ENCODE measurements around the gene EVPLL.
A peak's percentile ranks its signal among the peaks of the same experiment; 100 is the strongest.
"Not testable (repeated sequence)": the region's sequence is repeated elsewhere in the genome, so short reads cannot be mapped to it uniquely, and the experiment has no call there.

EVPLL gene

DNA sequence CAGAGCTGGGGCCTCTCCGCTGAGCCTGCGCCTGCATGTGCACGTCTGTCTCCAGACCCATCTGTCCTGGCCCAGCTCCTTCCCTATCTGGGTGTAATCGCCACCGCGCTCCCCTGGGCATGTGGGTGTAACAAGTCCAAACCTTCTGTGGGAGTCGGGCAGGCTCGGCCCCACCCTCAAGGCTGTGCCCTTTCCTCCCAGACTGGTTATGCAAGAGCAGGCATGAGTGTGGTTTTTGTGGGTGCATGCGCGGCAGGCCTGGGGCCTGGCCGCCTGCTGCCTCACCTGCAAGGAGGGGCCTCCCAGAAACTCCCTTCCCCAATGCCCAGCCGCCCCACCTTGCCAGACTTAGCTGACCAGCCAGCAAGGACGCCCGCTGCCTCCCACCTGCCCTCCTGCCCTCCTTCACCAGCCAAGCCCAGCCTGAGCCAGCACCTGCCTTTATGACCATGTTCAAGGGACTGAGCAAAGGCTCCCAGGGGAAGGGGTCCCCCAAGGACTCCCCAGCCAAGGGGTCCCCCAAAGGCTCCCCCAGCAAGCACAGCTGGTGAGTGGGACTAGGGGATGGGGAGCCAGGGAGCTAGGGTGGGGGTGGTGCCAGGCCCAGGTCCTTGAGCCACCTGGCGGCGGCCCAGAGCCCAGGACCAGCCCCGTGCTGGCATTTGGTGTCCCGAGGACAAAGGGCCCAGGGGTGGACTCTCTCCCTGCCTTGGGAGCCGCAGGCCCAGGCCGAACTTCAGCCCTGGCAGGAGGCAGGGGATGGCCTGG, at the start of gene EVPLL:
Gene EVPLL, plus strand, starts transcription at position 342 of the 768 bp plus-strand sequence. CDS start 3,160 bp downstream, outside the sequence.
- DNase-seq, result no peak

DNA sequence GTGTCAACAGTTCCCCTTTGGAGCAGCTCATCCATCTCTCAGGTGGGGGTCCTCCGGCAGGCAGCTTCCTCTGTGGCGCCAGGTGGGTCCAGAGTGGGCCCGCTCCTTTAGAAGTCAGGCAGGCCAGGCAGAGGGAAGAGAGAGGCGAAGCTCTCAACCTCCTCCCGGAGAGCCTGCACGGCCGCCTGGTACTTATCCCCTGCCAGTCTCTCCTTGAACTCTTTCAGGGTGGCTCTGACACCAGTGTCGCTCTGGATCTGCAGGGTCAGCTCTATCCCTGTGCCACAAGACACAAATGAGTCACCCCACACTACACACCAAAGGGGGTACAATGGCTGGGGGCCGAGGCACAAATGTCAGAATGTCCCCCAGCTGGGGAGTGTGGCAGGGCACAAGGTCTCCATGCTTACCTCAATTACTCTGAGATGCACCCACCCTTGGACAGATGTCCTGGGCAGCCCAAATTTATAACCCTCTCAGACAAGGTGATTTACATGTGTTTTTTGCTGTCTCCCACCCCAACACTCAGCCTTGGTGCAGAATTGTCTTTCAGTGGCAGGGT, 48.9 kb upstream of the EVPLL start:
- DNase-seq, result no peak

DNA sequence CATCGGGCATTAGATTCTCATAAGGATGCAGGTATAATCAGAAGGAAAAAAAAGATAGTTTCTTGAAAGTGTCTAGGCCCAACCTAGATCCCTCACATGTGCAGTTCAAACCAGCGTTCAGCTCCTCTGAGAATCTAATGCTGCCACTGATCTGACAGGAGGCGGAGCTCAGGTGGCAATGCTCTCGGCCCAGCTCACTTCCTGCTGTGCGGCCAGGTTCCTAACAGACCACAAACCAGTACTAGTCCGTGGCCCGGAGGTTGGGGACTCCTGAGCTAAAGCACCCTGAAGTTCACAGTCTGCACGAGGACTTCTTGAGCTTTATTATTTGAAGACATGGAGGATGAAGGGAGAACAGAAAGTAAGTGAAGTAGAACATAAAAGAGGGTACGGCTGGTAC, 45.7 kb upstream of the EVPLL start:
- no peak for DNase-seq

DNA sequence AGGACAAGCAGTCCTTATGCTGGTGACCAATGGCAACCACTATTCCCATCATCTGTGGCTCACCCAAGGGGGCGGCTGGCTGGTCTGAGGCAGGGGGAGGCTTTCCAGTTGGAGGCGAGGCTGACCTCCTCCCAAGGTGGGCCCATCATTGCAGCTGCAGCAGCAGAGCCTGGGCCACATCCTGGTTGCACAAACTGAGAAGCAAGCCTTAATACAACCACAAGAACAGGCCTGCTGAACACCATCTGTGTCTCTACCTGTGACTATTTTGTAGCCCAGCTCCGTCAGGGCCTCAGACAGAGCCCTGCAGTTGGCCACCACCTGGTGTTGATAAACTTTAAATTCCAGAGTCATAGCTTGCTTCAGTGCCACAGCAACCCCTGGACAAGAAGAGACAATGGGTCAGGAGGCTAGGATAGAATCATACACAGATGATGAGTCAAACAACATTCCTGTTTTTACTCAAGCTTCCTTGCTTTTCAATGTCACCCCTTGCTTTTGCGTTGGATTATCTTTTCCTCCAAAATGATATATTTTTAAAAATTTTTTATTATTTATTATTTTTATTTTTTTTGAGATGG, 44.6 kb upstream of the EVPLL start:
- peak; percentile 18 for DNase-seq

DNA sequence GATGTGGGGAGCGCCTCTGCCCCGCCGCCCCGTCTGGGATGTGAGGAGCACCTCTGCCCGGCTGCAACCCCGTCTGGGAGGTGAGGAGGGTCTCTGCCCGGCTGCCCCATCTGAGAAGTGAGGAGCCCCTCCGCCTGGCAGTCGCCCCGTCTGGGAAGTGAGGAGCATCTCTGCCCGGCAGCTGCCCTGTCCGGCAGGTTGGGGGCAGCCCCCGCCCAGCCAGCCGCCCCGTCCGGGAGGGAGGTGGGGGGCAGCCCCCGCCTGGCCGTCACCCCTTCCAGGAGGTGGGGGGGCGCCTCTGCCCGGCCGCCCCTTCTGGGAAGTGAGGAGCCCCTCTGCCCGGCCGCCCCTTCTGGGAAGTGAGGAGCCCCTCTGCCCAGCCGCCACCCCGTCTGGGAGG, 39.4 kb upstream of the EVPLL start:
- not testable (repeated sequence) for DNase-seq

DNA sequence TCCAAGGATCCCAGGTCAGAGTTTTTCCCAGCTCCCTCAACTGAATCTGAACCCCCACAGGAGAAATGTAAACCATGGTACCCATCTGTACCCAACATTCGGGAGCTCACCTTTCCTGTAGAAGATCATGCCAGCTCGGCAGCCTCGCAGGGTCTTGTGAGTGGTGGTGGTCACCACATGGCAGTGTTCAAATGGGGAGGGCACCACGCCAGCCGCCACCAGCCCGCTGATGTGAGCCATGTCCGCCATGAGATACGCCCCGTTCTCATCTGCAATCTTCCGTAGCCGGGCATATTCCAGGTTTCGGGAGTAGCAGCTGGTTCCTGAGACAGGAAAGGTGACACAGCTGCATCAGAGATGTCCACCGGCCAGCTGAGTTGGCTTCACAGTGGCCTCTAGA, 37.6 kb upstream of the EVPLL start:
- no peak for DNase-seq

DNA sequence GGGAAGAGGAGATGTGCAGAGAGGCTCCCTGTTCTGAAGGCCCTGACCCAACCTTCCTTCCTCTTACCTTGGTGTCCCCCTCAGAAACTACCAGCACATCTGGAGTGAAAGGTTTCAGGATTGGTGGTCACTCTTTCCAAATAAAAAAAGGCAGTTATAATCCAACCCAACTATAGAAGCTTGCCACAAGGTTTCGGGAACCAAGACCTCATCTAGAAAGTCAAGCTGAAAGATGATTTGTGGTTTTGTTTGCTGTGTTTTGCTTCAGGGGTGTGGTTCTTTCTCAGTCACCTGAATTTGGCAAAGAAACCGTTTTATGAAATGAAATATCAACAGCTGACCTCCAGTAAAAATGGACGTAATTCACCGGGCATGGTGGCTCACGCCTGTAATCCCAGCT, 33.6 kb upstream of the EVPLL start:
- no peak for DNase-seq

DNA sequence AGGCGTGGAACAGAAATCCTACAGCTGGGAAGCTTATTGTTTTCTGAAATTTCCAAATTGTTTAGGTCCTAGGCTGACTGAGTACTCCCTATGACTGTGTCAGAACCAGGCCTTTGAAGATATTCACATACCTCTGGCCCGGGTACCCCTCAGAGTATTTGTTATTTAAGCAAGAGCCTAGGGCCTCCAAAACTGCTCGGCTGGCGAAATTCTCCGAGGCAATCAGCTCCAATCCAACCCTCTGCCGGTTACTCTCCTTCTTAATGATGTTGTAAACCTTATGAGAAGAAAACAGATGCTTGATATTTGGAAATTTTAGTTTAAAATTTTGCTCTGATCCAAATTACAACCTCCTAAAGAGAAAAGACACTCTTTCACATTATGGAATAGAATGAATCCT, 24.0 kb upstream of the EVPLL start:
- DNase-seq, result no peak

DNA sequence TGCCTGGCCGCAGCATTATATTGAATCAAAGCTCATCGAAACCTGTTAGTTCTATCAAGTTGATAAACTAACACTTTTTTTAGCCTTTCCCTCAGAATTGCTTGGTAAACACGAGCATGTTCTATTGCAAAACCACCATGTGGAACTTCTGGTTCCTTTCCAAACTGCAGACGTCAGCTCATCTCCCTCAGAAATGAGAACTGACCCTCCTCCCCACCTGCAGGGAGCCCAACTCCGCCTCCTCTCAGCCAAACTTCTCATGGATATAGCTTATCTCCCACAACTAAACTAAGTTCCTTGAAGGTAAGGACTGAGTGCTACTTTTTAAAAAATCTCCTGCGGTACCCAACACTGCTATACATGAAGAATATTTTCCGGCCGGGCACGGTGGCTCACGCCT, 21.0 kb upstream of the EVPLL start:
- no peak for DNase-seq

DNA sequence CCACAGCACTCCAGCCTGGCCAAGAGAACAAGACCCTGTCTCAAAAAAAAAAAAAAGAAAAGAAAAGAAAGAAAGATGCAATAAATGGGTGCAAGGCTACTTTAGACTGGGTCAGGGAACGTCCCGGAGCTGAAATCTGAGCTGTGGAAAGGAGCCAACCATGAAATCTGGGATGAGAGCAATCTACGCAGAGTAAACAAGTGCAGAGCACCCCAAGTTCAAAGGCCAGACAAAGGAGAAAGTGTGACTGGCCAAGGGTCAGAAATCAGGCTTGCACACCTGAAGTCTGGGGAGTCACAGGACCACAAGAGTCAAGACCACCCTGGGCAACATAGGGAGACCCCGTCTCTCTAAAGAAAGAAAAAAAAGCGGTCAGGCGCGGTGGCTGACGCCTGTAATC, 17.1 kb upstream of the EVPLL start:
- DNase-seq, result no peak

DNA sequence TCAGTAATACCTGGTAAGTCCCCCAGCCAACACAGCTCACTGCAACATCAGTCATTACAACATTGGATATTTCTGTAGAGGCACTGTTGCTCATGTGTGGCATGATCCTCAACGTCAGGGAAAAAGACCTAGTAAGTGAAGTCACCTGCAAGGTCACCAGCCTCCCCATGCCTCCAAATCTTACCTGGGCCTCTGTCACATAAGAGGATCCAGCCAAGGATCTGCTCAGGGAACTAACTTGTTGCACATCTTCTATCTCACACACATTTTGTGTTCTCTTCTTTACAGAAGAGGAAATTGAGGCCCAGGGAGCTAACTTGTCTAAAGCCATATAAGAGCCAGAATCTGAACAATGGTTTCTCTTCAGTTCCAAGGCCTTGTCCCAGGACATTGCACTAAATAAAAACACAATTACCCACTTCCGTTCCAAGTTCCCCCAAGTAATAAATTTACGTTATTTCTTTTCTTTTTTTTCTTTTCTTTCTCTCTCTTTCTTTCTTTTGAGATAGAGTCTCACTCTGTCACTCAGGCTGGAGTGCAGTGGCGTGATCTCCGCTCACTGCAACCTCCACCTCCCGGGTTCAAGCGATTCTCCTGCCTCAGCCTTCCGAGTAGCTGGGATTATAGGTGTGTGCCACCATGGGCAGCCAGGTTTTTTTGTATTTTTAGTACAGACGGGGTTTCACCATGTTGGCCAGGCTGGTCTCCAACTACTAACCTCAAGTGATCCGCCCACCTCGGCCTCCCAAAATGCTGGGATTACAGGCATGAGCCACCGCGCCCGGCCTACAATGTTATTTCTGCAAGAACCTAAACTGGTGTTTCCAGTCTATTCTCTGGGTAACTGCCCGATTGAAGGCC, 15.5 kb upstream of the EVPLL start:
- DNase-seq, result no peak

DNA sequence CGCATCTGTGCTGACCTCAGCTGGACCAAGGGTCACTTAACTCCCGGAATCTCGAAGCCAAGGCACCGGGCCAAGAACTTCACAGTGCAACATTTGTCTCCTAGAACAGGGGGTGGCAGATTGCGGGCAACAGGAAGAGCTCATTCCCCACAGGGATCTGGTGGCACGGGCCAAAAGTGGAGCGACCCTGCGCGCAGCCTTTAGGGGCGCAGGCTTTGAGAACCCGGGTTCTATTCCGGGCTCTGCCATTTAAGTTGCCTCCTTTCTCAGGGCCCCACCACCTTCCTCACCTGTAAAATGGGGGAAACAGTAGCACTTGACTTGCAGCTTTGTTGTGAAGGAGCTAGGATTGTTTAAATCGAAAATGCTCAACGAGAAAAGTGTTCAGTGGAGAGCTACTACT, 14.9 kb upstream of the EVPLL start:
- DNase-seq, result peak; percentile 55

DNA sequence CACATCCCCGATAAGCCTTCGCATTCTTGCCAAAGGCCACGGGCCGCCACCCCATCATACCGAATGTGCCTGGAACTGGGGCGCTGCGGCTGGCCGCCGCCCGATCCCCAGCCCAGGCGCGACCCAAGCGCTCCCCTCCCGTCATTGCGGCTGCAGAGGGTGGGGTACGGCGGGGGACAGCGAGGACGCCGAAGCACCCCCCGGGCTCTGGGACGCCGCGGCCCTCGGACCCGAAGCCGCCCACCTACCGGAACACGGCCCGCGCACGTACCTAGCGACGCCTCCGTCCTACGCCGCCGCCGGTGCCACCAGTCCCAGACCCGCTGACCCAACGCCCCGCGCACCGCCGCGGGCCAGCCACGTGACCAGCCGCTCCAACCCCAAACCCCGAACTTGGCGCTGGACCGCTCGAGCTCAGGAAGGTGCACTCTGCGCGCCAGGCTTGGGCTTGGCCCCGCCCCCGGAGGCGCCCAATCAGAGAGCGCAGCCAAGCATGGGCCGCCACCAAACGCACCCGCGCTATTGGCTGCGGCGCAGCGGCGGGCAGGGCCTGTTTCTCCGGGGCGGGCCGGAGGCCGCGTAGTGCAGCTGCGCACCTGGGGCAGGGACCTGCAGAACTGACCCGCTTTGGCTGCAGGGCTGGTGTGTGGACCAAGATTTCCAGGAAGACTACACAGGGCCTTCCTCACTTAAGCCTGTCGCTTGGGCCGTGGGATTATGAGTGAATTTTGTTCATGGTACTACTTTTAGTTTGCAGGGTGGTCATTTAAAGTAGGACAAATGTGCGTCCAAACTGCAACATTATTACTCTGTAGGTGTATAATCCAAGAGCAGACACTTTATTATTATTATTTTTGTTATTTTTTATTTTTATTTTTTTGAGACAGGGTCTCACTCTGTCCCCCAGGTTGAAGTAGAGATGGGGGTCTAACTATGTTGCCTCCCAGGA, 14.2 kb upstream of the EVPLL start, which contains the start of gene SHMT1:
Gene SHMT1, minus strand, starts transcription at position 450 of the 949 bp plus-strand sequence. CDS start 7,569 bp downstream, outside the sequence.
- DNase-seq, result peak; percentile 93

DNA sequence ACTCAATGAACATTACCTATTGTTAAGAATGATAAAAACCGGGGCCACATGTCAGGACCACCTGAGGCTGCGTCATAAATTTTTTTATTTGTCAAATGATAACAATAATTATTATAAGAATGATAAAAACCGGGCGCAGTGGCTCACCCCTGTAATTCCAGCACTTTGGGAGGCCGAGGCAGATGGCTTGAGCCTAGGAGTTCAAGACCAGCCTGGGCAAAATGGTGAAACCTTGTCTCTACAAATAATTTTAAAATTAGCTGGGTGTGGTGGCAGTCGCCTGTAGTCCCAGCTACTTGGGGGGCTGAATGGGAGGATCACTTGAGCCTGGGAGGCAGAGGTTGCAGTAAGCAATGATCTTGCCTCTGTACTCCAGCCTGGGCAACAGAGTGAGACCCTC, 13.4 kb upstream of the EVPLL start:
- DNase-seq, result no peak

DNA sequence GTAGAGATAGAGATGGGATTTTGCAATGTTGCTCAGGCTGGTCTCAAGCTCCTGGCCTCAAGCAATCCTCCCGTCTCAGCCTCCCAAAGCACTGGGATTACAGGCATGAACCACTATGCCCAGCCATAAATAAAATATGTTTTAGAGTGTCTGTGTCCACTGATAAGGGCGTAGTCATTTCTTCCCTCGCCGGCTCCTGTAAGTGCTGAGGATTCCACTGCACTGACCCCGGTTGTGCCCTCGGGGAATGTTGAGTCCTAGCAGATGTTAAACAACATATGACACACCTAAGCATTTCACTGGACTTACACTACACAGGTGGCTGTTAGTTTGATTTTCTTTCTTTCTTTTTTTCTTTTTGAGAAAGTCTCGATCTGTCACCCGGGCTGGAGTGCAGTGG, 8.6 kb upstream of the EVPLL start:
- peak; percentile 19 for DNase-seq

DNA sequence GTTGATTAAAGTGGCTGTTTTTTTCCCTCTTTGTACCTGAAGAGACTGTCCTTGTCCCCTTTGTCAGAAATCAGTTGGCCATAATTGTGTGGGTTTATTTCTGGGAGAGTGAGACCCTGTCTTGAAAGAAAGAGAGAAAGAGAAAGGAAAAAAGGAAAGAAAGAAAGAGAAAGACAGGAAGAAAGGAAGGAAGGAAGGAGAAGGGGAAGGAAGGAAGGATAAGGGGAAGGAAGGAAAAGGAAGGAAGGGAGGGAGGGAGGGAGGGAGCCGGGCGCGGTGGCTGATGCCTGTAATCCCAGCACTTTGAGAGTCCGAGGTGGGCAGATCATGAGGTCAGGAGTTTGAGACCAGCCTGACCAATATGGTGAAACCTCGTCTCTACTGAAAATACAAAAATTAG, 6.8 kb upstream of the EVPLL start:
- no peak for DNase-seq

DNA sequence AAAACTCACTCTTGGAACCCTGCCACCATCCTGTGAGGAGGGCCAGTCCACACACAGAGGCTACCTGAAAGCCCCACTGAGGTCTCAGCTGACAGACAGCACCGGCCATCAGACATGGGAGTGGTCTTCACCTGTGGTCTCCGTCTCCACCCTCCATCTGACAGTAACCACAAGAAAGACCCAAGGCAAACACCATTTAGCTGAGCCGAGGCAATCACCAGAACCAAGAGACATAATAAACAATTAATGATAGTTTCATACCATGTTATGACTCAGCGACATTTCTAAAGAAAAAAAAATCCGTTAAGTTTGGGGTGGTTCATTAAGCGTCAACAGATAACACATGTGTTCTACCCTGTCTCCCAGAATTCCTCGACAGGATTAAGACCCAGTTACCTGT, 6.1 kb upstream of the EVPLL start:
- DNase-seq, result no peak

DNA sequence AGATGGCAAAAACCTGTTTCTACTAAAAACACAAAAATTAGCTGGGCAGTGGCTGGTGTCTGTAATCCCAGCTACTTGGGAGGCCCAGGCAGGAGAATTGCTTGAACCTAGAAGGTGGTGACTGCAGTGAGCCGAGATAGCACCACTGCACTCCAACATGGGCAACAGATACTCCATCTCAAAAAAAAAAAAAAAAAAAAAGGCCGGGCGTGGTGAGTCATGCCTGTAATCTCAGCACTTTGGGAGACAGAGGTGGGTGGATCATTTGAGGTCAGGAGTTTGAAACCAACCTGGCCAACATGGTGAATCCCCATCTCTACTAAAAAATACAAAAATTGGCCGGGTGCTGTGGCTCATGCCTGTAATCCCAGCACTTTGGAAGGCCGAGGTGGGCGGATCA, 4.4 kb upstream of the EVPLL start:
- DNase-seq, result not testable (repeated sequence)

DNA sequence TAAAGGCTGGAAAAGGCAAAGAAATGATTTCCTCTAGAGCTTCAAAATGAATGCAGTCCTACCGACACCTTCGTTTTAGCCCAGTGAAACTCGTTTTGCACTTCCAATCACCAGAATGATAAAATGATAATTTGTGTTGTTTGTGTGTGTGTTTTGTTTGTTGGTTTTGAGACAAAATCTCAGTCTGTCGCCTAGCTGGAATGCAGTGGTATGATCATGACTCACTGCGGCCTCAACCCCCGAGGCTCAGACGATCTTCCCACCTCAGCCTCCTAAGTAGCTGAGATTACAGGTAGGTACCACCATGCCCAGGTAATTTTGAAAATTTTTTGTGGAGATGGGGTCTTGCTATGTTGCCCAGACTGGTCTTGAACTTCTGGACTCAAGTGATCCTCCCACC, 3.4 kb upstream of the EVPLL start:
- no peak for DNase-seq

DNA sequence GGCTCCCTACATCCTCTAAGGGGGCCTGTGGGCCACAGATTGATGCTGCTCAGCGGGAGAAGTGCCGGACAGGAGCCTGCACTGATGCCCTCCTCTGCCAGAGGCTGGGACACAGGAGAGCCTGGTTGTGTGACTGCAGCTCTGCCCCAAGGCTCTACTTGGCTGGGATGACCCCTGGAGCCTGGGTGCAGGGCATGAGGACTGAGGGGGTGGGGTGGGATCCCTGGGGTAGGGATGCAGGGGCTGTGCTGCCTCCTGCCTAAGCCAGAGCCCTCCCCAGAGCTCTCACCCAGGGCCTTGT, 577 bp downstream of the EVPLL start:
- no peak for DNase-seq

DNA sequence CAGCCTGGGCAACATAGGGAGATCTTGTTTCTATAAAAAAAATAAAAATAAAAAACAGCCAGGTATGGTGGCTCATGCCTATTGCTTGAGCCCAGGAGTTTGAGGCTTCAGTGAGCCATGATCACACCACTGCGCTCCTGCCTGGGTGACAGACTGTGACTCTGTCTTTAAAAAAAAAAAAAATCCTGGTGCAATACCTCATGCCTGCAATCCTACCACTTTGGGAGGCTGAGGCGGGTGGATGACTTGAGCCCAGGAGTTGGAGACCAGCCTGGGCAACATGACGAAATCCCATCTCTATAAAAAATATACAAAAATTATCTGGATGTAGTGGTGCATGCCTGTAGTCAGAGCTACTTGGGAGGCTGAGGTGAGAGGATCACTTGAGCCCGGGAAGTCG, 1.0 kb downstream of the EVPLL start:
- not testable (repeated sequence) for DNase-seq

Data from EL (cell line).